HepG2 (cell line): ENCODE results near the gene ZG16. TPM values are rescaled to one million over a fixed set of nuclear protein-coding genes. Genes with fewer than 3 reads are reported as not detected.

Experiments used
- ATM ChIP-seq: fragments of 450-650 bp; IDR thresholded peaks from 2 replicates; pipeline ENCODE4 v1.7.1; 2017; ENCODE audit warnings: mild to moderate bottlenecking, borderline replicate concordance
- HNRNPH1 ChIP-seq: fragments of 200-400 bp; formaldehyde crosslinking; optimal IDR thresholded peaks from 2 replicates; pipeline ENCODE3; 2017; ENCODE audit warnings: mild to moderate bottlenecking, low read depth, low read length
- HNRNPK ChIP-seq: fragments of 200-400 bp; formaldehyde crosslinking; IDR thresholded peaks from 2 replicates; pipeline ENCODE4 v1.6.1; 2018; ENCODE audit warnings: low read length, low read depth, moderate library complexity, mild to moderate bottlenecking; ENCODE audit not compliant: poor library complexity, severe bottlenecking
- MXD4 ChIP-seq: IDR thresholded peaks from 2 replicates; pipeline ENCODE4 v1.6.1; 2016; ENCODE audit warnings: mild to moderate bottlenecking, missing biosample characterization, missing genetic modification reagents
- NFIB ChIP-seq: sonication (generic); formaldehyde crosslinking; IDR thresholded peaks from 2 replicates; pipeline ENCODE4 v1.9.0; 2021; ENCODE audit warnings: missing genetic modification reagents, mild to moderate bottlenecking, borderline replicate concordance
- NR0B2 ChIP-seq: sonication (generic); formaldehyde crosslinking; IDR thresholded peaks from 2 replicates; pipeline ENCODE4 v1.4.0; 2020; ENCODE audit warnings: mild to moderate bottlenecking, missing genetic modification reagents
- POLR2G ChIP-seq: fragments of 200-400 bp; formaldehyde crosslinking; IDR thresholded peaks from 2 replicates; pipeline ENCODE4 v1.6.1; 2018; ENCODE audit warnings: mild to moderate bottlenecking, low read depth, low read length, moderate library complexity
- SMAD1 ChIP-seq: sonication (generic); formaldehyde crosslinking; IDR thresholded peaks from 2 replicates; pipeline ENCODE4 v1.4.0; 2020; ENCODE audit warnings: missing genetic modification reagents, low read depth, mild to moderate bottlenecking, borderline replicate concordance
- ZBED4 ChIP-seq: sonication (generic); formaldehyde crosslinking; IDR thresholded peaks from 2 replicates; pipeline ENCODE4 v1.4.0; 2020; ENCODE audit warnings: missing genetic modification reagents, borderline replicate concordance
- ZFP36L2 ChIP-seq: sonication (generic); formaldehyde crosslinking; IDR thresholded peaks from 2 replicates; pipeline ENCODE4 v1.4.0; 2020; ENCODE audit warnings: missing genetic modification reagents
- ZNF292 ChIP-seq: sonication (generic); formaldehyde crosslinking; IDR thresholded peaks from 2 replicates; pipeline ENCODE4 v1.8.1; 2022; ENCODE audit warnings: mild to moderate bottlenecking, low read depth, missing genetic modification reagents, borderline replicate concordance
- ZNF33A ChIP-seq: sonication (generic); formaldehyde crosslinking; IDR thresholded peaks from 2 replicates; pipeline ENCODE4 v1.5.1; 2020; ENCODE audit warnings: missing genetic modification reagents, mild to moderate bottlenecking, moderate library complexity, borderline replicate concordance
- ZNF362 ChIP-seq: sonication (generic); formaldehyde crosslinking; IDR thresholded peaks from 2 replicates; pipeline ENCODE4 v1.4.0; 2020; ENCODE audit warnings: missing genetic modification reagents, mild to moderate bottlenecking, borderline replicate concordance
- ZNF451 ChIP-seq: sonication (generic); formaldehyde crosslinking; IDR thresholded peaks from 2 replicates; pipeline ENCODE4 v1.5.0; 2020; ENCODE audit warnings: mild to moderate bottlenecking, missing genetic modification reagents
- ZNF576 ChIP-seq: sonication (generic); formaldehyde crosslinking; IDR thresholded peaks from 2 replicates; pipeline ENCODE4 v1.4.0; 2020; ENCODE audit warnings: mild to moderate bottlenecking, missing genetic modification reagents
- ZNF589 ChIP-seq: sonication (generic); formaldehyde crosslinking; conservative IDR thresholded peaks from 2 replicates; pipeline ENCODE4 v1.8.0; 2022; ENCODE audit warnings: mild to moderate bottlenecking, moderate library complexity, missing genetic modification reagents
- ZNF775 ChIP-seq: sonication (generic); formaldehyde crosslinking; IDR thresholded peaks from 2 replicates; pipeline ENCODE4 v1.4.0; 2020; ENCODE audit warnings: missing genetic modification reagents, mild to moderate bottlenecking, moderate library complexity, borderline replicate concordance
- ZNF781 ChIP-seq: sonication (generic); formaldehyde crosslinking; IDR thresholded peaks from 2 replicates; pipeline ENCODE4 v1.5.1; 2020; ENCODE audit warnings: borderline replicate concordance, mild to moderate bottlenecking, missing genetic modification reagents; ENCODE audit errors: not compliant biosample characterization
- ZSCAN30 ChIP-seq: sonication (generic); formaldehyde crosslinking; IDR thresholded peaks from 2 replicates; pipeline ENCODE4 v1.5.0; 2020; ENCODE audit warnings: mild to moderate bottlenecking, missing genetic modification reagents
- ZUFSP ChIP-seq: sonication (generic); formaldehyde crosslinking; IDR thresholded peaks from 2 replicates; pipeline ENCODE4 v1.9.0; 2021; ENCODE audit warnings: missing genetic modification reagents, mild to moderate bottlenecking, borderline replicate concordance
- polyA plus RNA-seq, 8 experiments: library from polyadenylated mRNA; depleted of rRNA in 3 of 8; stranded (reverse) in 7 of 8; unstranded in 1 of 8; fragments of >200 nt; fragmentation: Illumina TruSeq in 4 of 8; extraction: Trizol in 4 of 8; gene quantifications; 2 replicates each; pipeline versions ENCODE4 v1.2.1 to v1.2.3, GENCODE V29; 2011 to 2016; ENCODE audit warnings: low read depth in 4 of 8, missing spikeins in 1 of 8, mixed read lengths in 1 of 8; ENCODE audit not compliant: insufficient read depth in 1 of 8
- total RNA-seq, 5 experiments: library from RNA; depleted of rRNA; stranded (reverse); fragments of >200 nt; fragmentation: Illumina TruSeq; extraction: Trizol; gene quantifications; 2 replicates each; pipeline ENCODE4 v1.2.3, GENCODE V29; 2016; ENCODE audit warnings: low read depth in 1 of 5

ZG16 gene
- total and polyA plus RNA-seq, 2 of the 13 experiments (the other 11 are each of a cell fraction or from before 2014, with no cell fraction given): 0.04 to 0.07 TPM

GRCh38 chr16:29765167-29766032 is 12.7 kb upstream of the ZG16 start (continued):
- no peak for TF ChIP-seq ZNF576 (CRISPR knock-in tag)
- TF ChIP-seq POLR2G: no peak
- TF ChIP-seq ZNF292 (CRISPR knock-in tag): peak; percentile 98
- 0 out of 2 replicates have a peak, but pooled peaks have one; percentile 26 for TF ChIP-seq ZNF33A (CRISPR knock-in tag)
- no peak for TF ChIP-seq NR0B2 (CRISPR knock-in tag)
- peak; percentile 89 for TF ChIP-seq ZNF362 (CRISPR knock-in tag)
- no peak; the same call in 1 of the 2 replicates for TF ChIP-seq ZUFSP (CRISPR knock-in tag)
- no peak for TF ChIP-seq ZFP36L2 (CRISPR knock-in tag)
- TF ChIP-seq ZBED4: peak; percentile 93
- TF ChIP-seq MXD4 (CRISPR knock-in tag): peak; percentile 21; the same call in 1 of the 2 replicates
- TF ChIP-seq NFIB (CRISPR knock-in tag): no peak
- no peak for TF ChIP-seq HNRNPH1
- TF ChIP-seq ATM: no peak
- 0 out of 2 replicates have a peak, but pooled peaks have one; percentile 11 for TF ChIP-seq ZNF589 (CRISPR knock-in tag)
- TF ChIP-seq HNRNPK: no peak
- 0 out of 2 replicates have a peak, but pooled peaks have one; percentile 66 for TF ChIP-seq ZSCAN30 (CRISPR knock-in tag)
- TF ChIP-seq ZNF775 (CRISPR knock-in tag): no peak
- peak; percentile 53; the same call in 1 of the 2 replicates for TF ChIP-seq ZNF451 (CRISPR knock-in tag)
- TF ChIP-seq ZNF781: no peak
- peak; percentile 97; the same call in 1 of the 2 replicates for TF ChIP-seq SMAD1 (CRISPR knock-in tag)
